HG02798 (cell line): ENCODE results near the gene GRK3.
"Not testable (repeated sequence)": the region's sequence is repeated elsewhere in the genome, so short reads cannot be mapped to it uniquely, and the experiment has no call there.

Experiments
- ATAC-seq: cut with Tn5 transposase; IDR thresholded peaks from one replicate; pipeline ENCODE4 v1.9.1; 2021; ENCODE audit warnings: mild to moderate bottlenecking; ENCODE audit not compliant: unreplicated experiment, poor library complexity

GRK3 gene

GRCh38 chr22:25564320-25564978, at the start of gene GRK3:
Gene GRK3, plus strand, starts transcription at chr22:25564675. Its CDS starts 366 bp downstream, at chr22:25565041.
- peak; percentile 51 for ATAC-seq

GRCh38 chr22:25518000-25518663, 46.3 kb upstream of the GRK3 start:
- ATAC-seq, result no peak

- no peak for ATAC-seq
These were observed 39.1 kb upstream of the GRK3 start for GRCh38 chr22:25525376-25525775.

- not testable (repeated sequence) for ATAC-seq
These were observed 38.5 kb upstream of the GRK3 start for GRCh38 chr22:25525804-25526584.

- not testable (repeated sequence) for ATAC-seq
These were observed 37.5 kb upstream of the GRK3 start for GRCh38 chr22:25527016-25527415.

- not testable (repeated sequence) for ATAC-seq
These were observed 36.4 kb upstream of the GRK3 start for GRCh38 chr22:25528068-25528467.

DNA sequence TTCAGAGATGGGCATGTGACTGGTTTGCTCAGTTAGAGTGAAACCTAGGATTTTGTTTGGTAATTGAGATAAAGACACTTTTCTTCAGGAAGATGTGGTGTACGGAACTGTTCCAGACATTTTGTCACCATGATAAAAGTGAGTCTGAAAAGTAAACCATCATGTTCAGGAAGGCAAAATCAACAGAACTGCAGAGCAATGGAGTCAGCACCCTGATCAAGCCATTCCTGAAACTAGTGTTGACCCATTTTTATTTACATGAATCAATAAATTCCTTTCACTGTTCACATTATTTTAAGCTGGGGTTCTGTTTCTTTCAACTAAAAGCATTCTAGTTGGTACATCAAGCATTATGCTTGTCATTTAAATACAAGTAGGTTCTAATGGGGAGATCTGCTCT, 35.4 kb upstream of the GRK3 start:
- not testable (repeated sequence) for ATAC-seq

GRCh38 chr22:25529541-25530137, 34.8 kb upstream of the GRK3 start:
- ATAC-seq, result not testable (repeated sequence)

DNA sequence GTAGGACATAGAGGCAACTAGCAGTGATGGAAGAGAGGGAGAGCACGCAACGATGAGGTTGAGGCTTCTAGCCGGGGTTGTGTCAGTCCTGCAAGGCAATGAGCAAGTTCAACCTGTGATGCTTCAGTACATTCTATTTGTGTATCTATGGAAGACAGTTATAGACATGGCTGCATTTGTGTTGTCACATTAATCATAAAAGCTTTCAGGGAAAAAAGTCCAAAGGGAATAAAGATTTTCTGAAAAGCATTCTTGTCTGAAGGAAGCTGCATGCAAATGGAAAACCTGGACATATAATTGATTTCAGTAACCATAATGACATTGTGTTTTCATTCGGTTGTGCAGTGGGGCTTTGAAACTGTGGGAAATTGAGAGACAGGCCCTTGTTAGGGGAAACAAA, 32.8 kb upstream of the GRK3 start:
- ATAC-seq, result not testable (repeated sequence)

GRCh38 chr22:25534724-25535123, 29.8 kb upstream of the GRK3 start:
- ATAC-seq, result no peak

GRCh38 chr22:25536589-25536988, 27.9 kb upstream of the GRK3 start:
- ATAC-seq, result no peak

- no peak for ATAC-seq
These were observed 24.1 kb upstream of the GRK3 start for GRCh38 chr22:25540166-25540907.

- no peak for ATAC-seq
These were observed 23.4 kb upstream of the GRK3 start for GRCh38 chr22:25540908-25541660.

GRCh38 chr22:25542191-25542590, 22.3 kb upstream of the GRK3 start:
- ATAC-seq, result no peak

- no peak for ATAC-seq
These were observed 21.6 kb upstream of the GRK3 start for GRCh38 chr22:25542720-25543402.

DNA sequence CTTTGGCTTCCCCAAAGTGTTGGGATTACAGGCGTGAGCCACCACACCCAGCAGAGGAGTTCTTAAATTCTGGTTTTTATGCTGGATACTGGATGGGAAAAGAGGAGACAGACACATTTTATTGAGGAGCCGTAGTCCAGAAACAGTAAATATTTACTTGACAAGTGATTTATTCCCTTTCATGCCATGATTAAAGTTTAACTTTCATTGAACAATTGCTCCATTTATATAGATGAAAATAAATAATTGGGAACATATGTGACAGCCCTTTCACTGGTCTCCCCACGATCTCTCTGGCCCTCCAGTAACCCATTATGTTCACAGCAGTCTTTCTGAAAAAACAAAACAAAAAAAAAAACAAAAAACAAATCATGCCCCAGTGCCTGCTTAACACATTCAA, 19.3 kb upstream of the GRK3 start:
- no peak for ATAC-seq

GRCh38 chr22:25545672-25546071, 18.8 kb upstream of the GRK3 start:
- no peak for ATAC-seq

- ATAC-seq, result no peak
These were observed 18.2 kb upstream of the GRK3 start for GRCh38 chr22:25546242-25546641.

GRCh38 chr22:25546751-25547150, 17.7 kb upstream of the GRK3 start:
- no peak for ATAC-seq
